ENCODE data around the gene CAD.

Gene CAD

GRCh38 chr2:27198627-27199026, 18.5 kb upstream of the CAD start:
- no peak for DNase-seq (ENCODE audit: low read depth in 2 of 2)

- no peak for DNase-seq (ENCODE audit: low read depth in 2 of 2)
Observed at GRCh38 chr2:27199241-27199640, 17.9 kb upstream of the CAD start.

- DNase-seq (ENCODE audit: low read depth in 2 of 2), result no peak
Observed at GRCh38 chr2:27201675-27202074, 15.5 kb upstream of the CAD start.

- no peak for DNase-seq (ENCODE audit: low read depth in 2 of 2)
Observed at GRCh38 chr2:27202854-27203253, 14.3 kb upstream of the CAD start.

GRCh38 chr2:27203741-27204140, 13.4 kb upstream of the CAD start:
- no peak for DNase-seq (ENCODE audit: low read depth in 2 of 2)

GRCh38 chr2:27204566-27204965, 12.6 kb upstream of the CAD start:
- DNase-seq (ENCODE audit: low read depth in 2 of 2), result no peak

GRCh38 chr2:27205206-27205605, 12.0 kb upstream of the CAD start:
- DNase-seq (ENCODE audit: low read depth in 2 of 2), result no peak

GRCh38 chr2:27206346-27206745, 10.8 kb upstream of the CAD start:
- DNase-seq (ENCODE audit: low read depth in 2 of 2), result no peak

- DNase-seq (ENCODE audit: low read depth in 2 of 2), result no peak
Observed at GRCh38 chr2:27208486-27209050, 8.6 kb upstream of the CAD start.

GRCh38 chr2:27209621-27210401, 7.4 kb upstream of the CAD start:
- no peak for DNase-seq (ENCODE audit: low read depth in 2 of 2)

- peak in 1 of 2 donors; percentile 74 for DNase-seq (ENCODE audit: low read depth in 2 of 2)
Observed at GRCh38 chr2:27211241-27211942, 5.8 kb upstream of the CAD start.

- peak; percentile 82 to 86 for DNase-seq (ENCODE audit: low read depth in 2 of 2)
Observed at GRCh38 chr2:27211943-27212625, 5.1 kb upstream of the CAD start, which contains the start of the genes ATRAID and SLC5A6. TSS of gene ATRAID (plus strand) at chr2:27212041. CDS start at chr2:27212369, 328 bp downstream. TSS of gene SLC5A6 (minus strand) at chr2:27212268. CDS start at chr2:27207650, 4,618 bp downstream.

GRCh38 chr2:27212626-27213471, 4.3 kb upstream of the CAD start:
- DNase-seq (ENCODE audit: low read depth in 2 of 2), result peak in 1 of 2 donors; percentile 22

GRCh38 chr2:27214941-27215340, 2.2 kb upstream of the CAD start:
- DNase-seq (ENCODE audit: low read depth in 2 of 2), result no peak

- no peak for DNase-seq (ENCODE audit: low read depth in 2 of 2)
Observed at GRCh38 chr2:27216416-27217137, 592 bp upstream of the CAD start.

- DNase-seq (ENCODE audit: low read depth in 2 of 2), result no peak
Observed at GRCh38 chr2:27218614-27219013, 1.4 kb downstream of the CAD start.

- DNase-seq (ENCODE audit: low read depth in 2 of 2), result no peak
Observed at GRCh38 chr2:27219091-27219490, 1.9 kb downstream of the CAD start.

GRCh38 chr2:27220091-27220490, 2.9 kb downstream of the CAD start:
- DNase-seq (ENCODE audit: low read depth in 2 of 2), result no peak

GRCh38 chr2:27221166-27221565, 4.0 kb downstream of the CAD start:
- DNase-seq (ENCODE audit: low read depth in 2 of 2), result no peak

- DNase-seq (ENCODE audit: low read depth in 2 of 2), result no peak
Observed at GRCh38 chr2:27222407-27222806, 5.2 kb downstream of the CAD start.

- no peak for DNase-seq (ENCODE audit: low read depth in 2 of 2)
Observed at GRCh38 chr2:27223416-27223815, 6.2 kb downstream of the CAD start.

Measured in stimulated activated CD4-positive, alpha-beta T cell treated with anti-CD3 and anti-CD28 coated beads, Interleukin-1b, Interleukin-23, amount 100 ng/mL, for 4 hours (primary cell).